ENCODE data around the gene ADAM12. TPM values are rescaled to one million over a fixed set of nuclear protein-coding genes. Genes with fewer than 3 reads are reported as not detected.

Gene ADAM12
- total and polyA plus RNA-seq, 10 of the 15 experiments (the other 5 are each of a cell fraction or from before 2014, with no cell fraction given) = under 0.01 to 0.62 (median 0.04) TPM; not detected in 5

GRCh38 chr10:126208726-126209302, 179.5 kb downstream of the ADAM12 start (continued):
- no peak for TF ChIP-seq RAD21 (IDR thresholded peaks at IDR 0.05; ENCODE audit: insufficient read depth, low read depth, low read length)
- no peak for TF ChIP-seq PAX5 (IDR thresholded peaks at IDR 0.05; ENCODE audit: borderline replicate concordance, low read depth, low read length)
- TF ChIP-seq WRNIP1 (IDR thresholded peaks at IDR 0.05; ENCODE audit: borderline replicate concordance, low read depth, low read length) = no peak
- no peak for TF ChIP-seq CREM (IDR thresholded peaks at IDR 0.05; ENCODE audit: low read depth)
- TF ChIP-seq ZBTB11 (CRISPR knock-in tag; IDR thresholded peaks at IDR 0.05) = no peak

- TF ChIP-seq CHD2 (IDR thresholded peaks at IDR 0.05; ENCODE audit: borderline replicate concordance, low read depth, low read length) (no peak), ATF3 (IDR thresholded peaks at IDR 0.05; ENCODE audit: borderline replicate concordance, extremely low read depth, low read depth, low read length) (no peak), YY1 (IDR thresholded peaks at IDR 0.05; ENCODE audit: low read depth, low read length) (no peak), SKIL (IDR thresholded peaks at IDR 0.05; ENCODE audit: low read depth, poor library complexity, severe bottlenecking) (no peak), SUPT20H (IDR thresholded peaks at IDR 0.05; ENCODE audit: borderline replicate concordance, control insufficient read depth, low read depth, low read length) (no peak), YBX1 (IDR thresholded peaks at IDR 0.05) (no peak), HCFC1 (IDR thresholded peaks at IDR 0.05; ENCODE audit: low read length) (no peak), PRDM15 (CRISPR knock-in tag; IDR thresholded peaks at IDR 0.05) (no peak)
- no TSS peak for BruUV-seq (replicated peaks)
- H3K9me3 ChIP-seq (replicated peaks; ENCODE audit: control insufficient read depth, insufficient read depth, low read length) = no peaks in the 10 kb centered on the region
- no peaks in the 10 kb centered on the region for H4K20me1 ChIP-seq (ENCODE audit: control insufficient read depth, insufficient read depth)
- 7% methylated on average over 1 of the region's 1 CpG for WGBS (ENCODE audit: insufficient coverage, insufficient replicate concordance, low lambda C conversion rate, missing lambda C conversion rate)
- RAD21 ChIA-PET (ENCODE audit: unreplicated experiment) = no interaction called here
- no peak for FAIRE-seq
- H3K4me3 ChIP-seq = no peak overlapping the region
- no peak overlapping the region for H3K27ac ChIP-seq (ENCODE audit: control insufficient read depth, insufficient read depth)
- POLR2A ChIA-PET = no interaction called here
- SMC1A ChIA-PET (ENCODE audit: uncharacterized antibody, unreplicated experiment) = no interaction called here
- CTCF ChIA-PET = interaction anchor here (0.6 kb wide), 1 partner anchor 10 kb away, joined by 3 read pairs; no protein-coding TSS in a partner anchor
- no peaks in the 10 kb centered on the region for H3K27me3 ChIP-seq (replicated peaks in 1 of 2; ENCODE audit: control insufficient read depth in 2 of 2, insufficient read depth in 2 of 2, low read length in 1 of 2)
- H3K4me2 ChIP-seq (ENCODE audit: control insufficient read depth, insufficient read depth) = no peak overlapping the region
- intact Hi-C loops (cut with micrococcal nuclease; ENCODE audit: unreplicated experiment) = no loop called here
- H3K36me3 ChIP-seq (ENCODE audit: control insufficient read depth in 2 of 2, insufficient read depth in 2 of 2, low read length in 1 of 2) = no peaks in the 10 kb centered on the region
- no peaks in the 10 kb centered on the region for H3K79me2 ChIP-seq (ENCODE audit: control insufficient read depth, insufficient read depth, low read length)
- DNase-seq (ENCODE audit: low read depth, low spot score) = no peak
- H3K4me1 ChIP-seq (ENCODE audit: control insufficient read depth, insufficient read depth, low read length) = no peaks in the 10 kb centered on the region
- no peak overlapping the region for H3K9ac ChIP-seq (ENCODE audit: control insufficient read depth, insufficient read depth, low read length)
- no peak overlapping the region for H2AFZ ChIP-seq (ENCODE audit: control insufficient read depth, low read depth, low read length)
- in situ Hi-C loops (cut with MboI) = no loop called here
- ATAC-seq = no peak
Measured at GRCh38 chr10:126207851-126208250, 180.4 kb downstream of the ADAM12 start.

Measured in GM12878 (cell line).